Measurements from ENCODE around the gene CITED1.

CITED1 gene

GRCh38 chrX:72272868-72273267 lies 32.8 kb downstream of the CITED1 start:
- no peak for TF ChIP-seq CTCF (IDR thresholded peaks at IDR 0.05; ENCODE audit: insufficient read depth, low read length, missing control alignments)
- H3K4me3 ChIP-seq (ENCODE audit: low read depth, low read length), result no peak overlapping the region
- CTCF ChIA-PET, result no interaction called here
- DNase-seq (ENCODE audit: low read depth, low spot score), result no peak
- POLR2A ChIA-PET, result no interaction called here

- H3K4me3 ChIP-seq (ENCODE audit: low read depth, low read length), result no peak overlapping the region
- no peak for TF ChIP-seq CTCF (IDR thresholded peaks at IDR 0.05; ENCODE audit: insufficient read depth, low read length, missing control alignments)
- ChIA-PET CTCF (interaction anchor here (1.0 to 3.7 kb wide), 3 partner anchors 8 to 26 kb away, joined by 3 to 15 read pairs (median 3); no protein-coding TSS in a partner anchor), POLR2A (no interaction called here)
- no peak for DNase-seq (ENCODE audit: low read depth, low spot score)
Measured at GRCh38 chrX:72271812-72272211, 33.9 kb downstream of the CITED1 start.

GRCh38 chrX:72271091-72271788 lies 34.5 kb downstream of the CITED1 start:
- no peak overlapping the region for H3K4me3 ChIP-seq (ENCODE audit: low read depth, low read length)
- TF ChIP-seq CTCF (IDR thresholded peaks at IDR 0.05; ENCODE audit: insufficient read depth, low read length, missing control alignments), result no peak
- DNase-seq (ENCODE audit: low read depth, low spot score), result no peak
- ChIA-PET CTCF (interaction anchor here (1.0 to 3.7 kb wide), 3 partner anchors 8 to 26 kb away, joined by 3 to 15 read pairs (median 3); no protein-coding TSS in a partner anchor), POLR2A (no interaction called here)

- no peak for DNase-seq (ENCODE audit: low read depth, low spot score)
- ChIA-PET CTCF (interaction anchor here (0.8 to 3.7 kb wide), 2 partner anchors 25 to 42 kb away, joined by 3 to 15 read pairs; no protein-coding TSS in a partner anchor), POLR2A (no interaction called here)
- TF ChIP-seq CTCF (IDR thresholded peaks at IDR 0.05; ENCODE audit: insufficient read depth, low read length, missing control alignments), result no peak
- no peak overlapping the region for H3K4me3 ChIP-seq (ENCODE audit: low read depth, low read length)
Measured at GRCh38 chrX:72270316-72270866, 35.3 kb downstream of the CITED1 start.

GRCh38 chrX:72269671-72270251 lies 36.0 kb downstream of the CITED1 start:
- no peak for TF ChIP-seq CTCF (IDR thresholded peaks at IDR 0.05; ENCODE audit: insufficient read depth, low read length, missing control alignments)
- ChIA-PET POLR2A (no interaction called here), CTCF (interaction anchor here (0.8 to 3.7 kb wide), 2 partner anchors 24 to 41 kb away, joined by 3 to 15 read pairs; no protein-coding TSS in a partner anchor)
- DNase-seq (ENCODE audit: low read depth, low spot score), result no peak
- no peak overlapping the region for H3K4me3 ChIP-seq (ENCODE audit: low read depth, low read length)

All from AG04449 (cell line).